Endodermal cell (in vitro differentiated cells): ENCODE measurements around the gene UNC93B1. TPM values are rescaled to one million over a fixed set of nuclear protein-coding genes. Genes with fewer than 3 reads are reported as not detected.
A peak's percentile ranks its signal among the peaks of the same experiment; 100 is the strongest.

Experiments
- DNase-seq: peaks from one replicate; pipeline ENCODE4 v3.0.0-alpha.2; 2017
- H3K27ac ChIP-seq: 2 replicates; pipeline ENCODE4 v1.5.1; 2013; ENCODE audit warnings: mild to moderate bottlenecking, low read depth, low read length, moderate library complexity
- H3K27me3 ChIP-seq: 2 replicates; pipeline ENCODE4 v1.6.1; 2013; ENCODE audit warnings: mild to moderate bottlenecking, low read length, moderate library complexity; ENCODE audit not compliant: insufficient read depth, control insufficient read depth, poor library complexity, severe bottlenecking
- H3K36me3 ChIP-seq: 2 replicates; pipeline ENCODE4 v1.7.0; 2013; ENCODE audit warnings: mild to moderate bottlenecking, low read length, moderate library complexity; ENCODE audit not compliant: control insufficient read depth, insufficient read depth
- H3K4me1 ChIP-seq: one replicate; pipeline ENCODE4 v1.7.0; 2013; ENCODE audit warnings: low read length; ENCODE audit not compliant: control insufficient read depth, insufficient read depth
- H3K4me3 ChIP-seq: 2 replicates; pipeline ENCODE4 v1.5.1; 2013; ENCODE audit warnings: mild to moderate bottlenecking, low read length, moderate library complexity
- H3K9ac ChIP-seq: 2 replicates; pipeline ENCODE4 v1.6.1; 2013; ENCODE audit warnings: mild to moderate bottlenecking, low read length, moderate library complexity; ENCODE audit not compliant: poor library complexity, severe bottlenecking; ENCODE audit errors: extremely low read depth
- H3K9me3 ChIP-seq: 2 replicates; pipeline ENCODE4 v1.6.1; 2013; ENCODE audit warnings: mild to moderate bottlenecking, low read length, moderate library complexity; ENCODE audit not compliant: control insufficient read depth
- H3K27ac Mint-ChIP-seq: 2 replicates; pipeline ENCODE4 v1.8.0; 2020; ENCODE audit warnings: mixed read lengths
- H3K27me3 Mint-ChIP-seq: 2 replicates; pipeline ENCODE4 v1.8.0; 2021; ENCODE audit warnings: mild to moderate bottlenecking, mixed read lengths; ENCODE audit not compliant: insufficient read depth
- H3K36me3 Mint-ChIP-seq: 2 replicates; pipeline ENCODE4 v1.8.0; 2020; ENCODE audit warnings: low read depth, mixed read lengths
- H3K4me1 Mint-ChIP-seq: 2 replicates; pipeline ENCODE4 v1.8.0; 2020; ENCODE audit warnings: mixed read lengths
- H3K4me3 Mint-ChIP-seq: 2 replicates; pipeline ENCODE4 v1.8.0; 2020; ENCODE audit warnings: mild to moderate bottlenecking, moderate library complexity, mixed read lengths
- H3K9me3 Mint-ChIP-seq: 2 replicates; pipeline ENCODE4 v1.8.0; 2020; ENCODE audit warnings: mild to moderate bottlenecking, mixed read lengths
- WGBS, 2 experiments: methylation state at CpG; one replicate each; pipeline versions ENCODE4 v1.1.5 to v1.1.7; 2013; ENCODE audit warnings: missing lambda C conversion rate in 2 of 2, mixed read lengths in 1 of 2; ENCODE audit not compliant: insufficient coverage in 1 of 2, insufficient read length in 1 of 2; 5-methylcytosine and 5-hydroxymethylcytosine counted together
- total RNA-seq, 2 donors: library from RNA; stranded (reverse); fragmentation: NEBNext Ultra II Directional in 1 of 2; extraction: Animal tissue kit (Norgen Biotek cat#: 25700) in 1 of 2; gene quantifications; 2 replicates in 1 of 2; 3 replicates in 1 of 2; pipeline ENCODE4 v1.2.1, GENCODE V29; 2021
- TF ChIP-seq, protein P1 (sequence below): fragments of 200-600 bp; sonication (generic); conservative IDR thresholded peaks from 2 replicates; pipeline ENCODE4 v1.5.0; 2021; ENCODE audit warnings: antibody characterized with exemption, mild to moderate bottlenecking

The UNC93B1 gene
- total RNA-seq, 2 donors from 2014 or later = 27.1 to 32.0 TPM

GRCh38 chr11:68014157-68014946, 10.5 kb upstream of the UNC93B1 start:
- no peaks in the 10 kb centered on the region for H3K36me3 Mint-ChIP-seq
- no peaks in the 10 kb centered on the region for H3K4me1 Mint-ChIP-seq
- H3K4me3 Mint-ChIP-seq = no peak overlapping the region
- Histone ChIP-seq H3K27ac (no peak overlapping the region), H3K36me3 (no peaks in the 10 kb centered on the region), H3K27me3 (no peaks in the 10 kb centered on the region), H3K9me3 (no peaks in the 10 kb centered on the region), H3K4me3 (no peak overlapping the region), H3K9ac (no peak overlapping the region), H3K4me1 (no peaks in the 10 kb centered on the region)
- H3K9me3 Mint-ChIP-seq = peaks cover 3% of the 10 kb centered on the region
- no peaks in the 10 kb centered on the region for H3K27me3 Mint-ChIP-seq
- H3K27ac Mint-ChIP-seq = no peak overlapping the region
- WGBS, 2 experiments = 91 to 92% methylated on average over 4 to 16 of the region's 16 CpGs
- TF ChIP-seq, protein P1, sequence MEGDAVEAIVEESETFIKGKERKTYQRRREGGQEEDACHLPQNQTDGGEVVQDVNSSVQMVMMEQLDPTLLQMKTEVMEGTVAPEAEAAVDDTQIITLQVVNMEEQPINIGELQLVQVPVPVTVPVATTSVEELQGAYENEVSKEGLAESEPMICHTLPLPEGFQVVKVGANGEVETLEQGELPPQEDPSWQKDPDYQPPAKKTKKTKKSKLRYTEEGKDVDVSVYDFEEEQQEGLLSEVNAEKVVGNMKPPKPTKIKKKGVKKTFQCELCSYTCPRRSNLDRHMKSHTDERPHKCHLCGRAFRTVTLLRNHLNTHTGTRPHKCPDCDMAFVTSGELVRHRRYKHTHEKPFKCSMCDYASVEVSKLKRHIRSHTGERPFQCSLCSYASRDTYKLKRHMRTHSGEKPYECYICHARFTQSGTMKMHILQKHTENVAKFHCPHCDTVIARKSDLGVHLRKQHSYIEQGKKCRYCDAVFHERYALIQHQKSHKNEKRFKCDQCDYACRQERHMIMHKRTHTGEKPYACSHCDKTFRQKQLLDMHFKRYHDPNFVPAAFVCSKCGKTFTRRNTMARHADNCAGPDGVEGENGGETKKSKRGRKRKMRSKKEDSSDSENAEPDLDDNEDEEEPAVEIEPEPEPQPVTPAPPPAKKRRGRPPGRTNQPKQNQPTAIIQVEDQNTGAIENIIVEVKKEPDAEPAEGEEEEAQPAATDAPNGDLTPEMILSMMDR = no peak
- no peak for DNase-seq

DNA sequence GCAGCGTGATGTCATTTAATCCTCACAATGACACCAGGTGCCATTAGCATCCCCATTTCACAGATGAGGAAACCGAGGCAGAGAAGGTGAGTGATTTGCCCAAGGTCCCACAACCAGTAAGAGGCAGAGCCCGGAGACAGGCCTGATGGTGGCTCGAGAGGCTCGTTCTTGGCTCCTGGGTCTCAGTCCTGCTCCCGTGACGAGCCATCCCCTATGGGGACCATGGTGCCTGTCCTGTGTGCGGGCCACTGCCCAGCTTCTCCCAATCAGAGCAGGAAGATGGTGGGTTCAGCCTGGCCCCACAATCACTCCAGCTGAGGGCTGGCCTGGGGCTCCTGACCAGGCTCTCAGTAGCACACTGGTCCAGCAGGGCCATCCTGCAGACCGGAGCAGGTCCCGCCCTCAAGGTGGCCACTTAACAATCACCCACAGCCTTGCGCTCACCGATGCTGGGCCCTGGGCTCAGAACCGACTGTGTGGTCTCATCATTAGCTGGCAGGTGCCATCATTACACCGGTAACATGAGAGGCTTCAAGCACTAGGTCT, 9.8 kb upstream of the UNC93B1 start:
- Mint-ChIP-seq H3K27me3 (no peaks in the 10 kb centered on the region), H3K4me1 (no peaks in the 10 kb centered on the region), H3K4me3 (no peak overlapping the region), H3K9me3 (peaks cover 10% of the 10 kb centered on the region), H3K27ac (no peak overlapping the region), H3K36me3 (no peaks in the 10 kb centered on the region)
- Histone ChIP-seq H3K4me1 (no peaks in the 10 kb centered on the region), H3K9ac (no peak overlapping the region), H3K27ac (peak overlapping the region; percentile 67), H3K27me3 (no peaks in the 10 kb centered on the region), H3K4me3 (no peak overlapping the region), H3K9me3 (no peaks in the 10 kb centered on the region), H3K36me3 (no peaks in the 10 kb centered on the region)
- TF ChIP-seq, protein P1 = no peak
- no peak for DNase-seq
- WGBS, 2 experiments = 92 to 93% methylated on average over 9 to 14 of the region's 14 CpGs

- Mint-ChIP-seq H3K27ac (no peak overlapping the region), H3K27me3 (no peaks in the 10 kb centered on the region), H3K4me1 (no peaks in the 10 kb centered on the region), H3K9me3 (peaks cover 10% of the 10 kb centered on the region), H3K4me3 (no peak overlapping the region), H3K36me3 (no peaks in the 10 kb centered on the region)
- H3K27ac ChIP-seq = peak overlapping the region; percentile 67
- no peak for DNase-seq
- no peak overlapping the region for H3K9ac ChIP-seq
- 87 to 89% methylated on average over 10 to 16 of the region's 16 CpGs for WGBS, 2 experiments
- H3K27me3 ChIP-seq = no peaks in the 10 kb centered on the region
- no peaks in the 10 kb centered on the region for H3K9me3 ChIP-seq
- H3K36me3 ChIP-seq = no peaks in the 10 kb centered on the region
- H3K4me3 ChIP-seq = no peak overlapping the region
- H3K4me1 ChIP-seq = no peaks in the 10 kb centered on the region
- TF ChIP-seq, protein P1 = no peak
These were observed 9.1 kb upstream of the UNC93B1 start for GRCh38 chr11:68012843-68013610.
